Measurements from ENCODE around the gene NR3C2. TPM values are rescaled to one million over a fixed set of nuclear protein-coding genes. Genes with fewer than 3 reads are reported as not detected.

Gene NR3C2
- total RNA-seq, 1 experiment from 2014 or later, result 2.8 TPM

GRCh38 chr4:148283665-148284064 is 158.5 kb downstream of the NR3C2 start:
- intact Hi-C loops (cut with micrococcal nuclease), result no loop called here
- no peaks in the 10 kb centered on the region for H3K9me2 ChIP-seq (replicated peaks; ENCODE audit: low read length)
- H3K9ac ChIP-seq (ENCODE audit: low read length), result no peak overlapping the region
- H3K4me3 ChIP-seq (ENCODE audit: low read length), result no peak overlapping the region
- ChIA-PET POLR2A (ENCODE audit: unreplicated experiment) (no interaction called here), CTCF (no interaction called here)
- ATAC-seq (no peak), DNase-seq (no peak)
- H4K20me1 ChIP-seq (ENCODE audit: low read length), result no peaks in the 10 kb centered on the region
- no peaks in the 10 kb centered on the region for H3K36me3 ChIP-seq (ENCODE audit: low read depth, low read length)
- H3F3A ChIP-seq (ENCODE audit: low read length, unreplicated experiment), result no peaks in the 10 kb centered on the region
- BruUV-seq (replicated peaks), result no TSS peak
- H3K27ac ChIP-seq (ENCODE audit: low read length), result no peak overlapping the region
- H2AFZ ChIP-seq (ENCODE audit: low read length), result no peak overlapping the region
- H3K79me2 ChIP-seq (ENCODE audit: low read length), result no peaks in the 10 kb centered on the region
- H3K4me2 ChIP-seq (ENCODE audit: low read length), result no peak overlapping the region
- H3K9me3 ChIP-seq (ENCODE audit: low read length), result no peaks in the 10 kb centered on the region
- TF ChIP-seq EZH2 (IDR thresholded peaks at IDR 0.05; ENCODE audit: low read length, unreplicated experiment) (no peak), EZH2phosphoT487 (IDR thresholded peaks at IDR 0.05; ENCODE audit: borderline replicate concordance, low read length) (no peak), CTCF (conservative IDR thresholded peaks at IDR 0.05; ENCODE audit: low read depth, low read length) (no peak)
- H3K27me3 ChIP-seq (ENCODE audit: low read length), result no peaks in the 10 kb centered on the region
- no peaks in the 10 kb centered on the region for H3K4me1 ChIP-seq (ENCODE audit: insufficient read depth, low read length)

GRCh38 chr4:148278310-148278709 is 163.9 kb downstream of the NR3C2 start:
- H3K9me2 ChIP-seq (replicated peaks; ENCODE audit: low read length), result no peaks in the 10 kb centered on the region
- H3K4me2 ChIP-seq (ENCODE audit: low read length), result no peak overlapping the region
- no peaks in the 10 kb centered on the region for H3K36me3 ChIP-seq (ENCODE audit: low read depth, low read length)
- TF ChIP-seq EZH2phosphoT487 (IDR thresholded peaks at IDR 0.05; ENCODE audit: borderline replicate concordance, low read length) (no peak), CTCF (conservative IDR thresholded peaks at IDR 0.05; ENCODE audit: low read depth, low read length) (no peak), EZH2 (IDR thresholded peaks at IDR 0.05; ENCODE audit: low read length, unreplicated experiment) (no peak)
- H3K27me3 ChIP-seq (ENCODE audit: low read length), result no peaks in the 10 kb centered on the region
- no peaks in the 10 kb centered on the region for H4K20me1 ChIP-seq (ENCODE audit: low read length)
- no peak for ATAC-seq
- DNase-seq, result no peak
- intact Hi-C loops (cut with micrococcal nuclease), result no loop called here
- no peaks in the 10 kb centered on the region for H3F3A ChIP-seq (ENCODE audit: low read length, unreplicated experiment)
- no TSS peak for BruUV-seq (replicated peaks)
- ChIA-PET POLR2A (ENCODE audit: unreplicated experiment) (no interaction called here), CTCF (no interaction called here)
- H3K9me3 ChIP-seq (ENCODE audit: low read length), result no peaks in the 10 kb centered on the region
- no peak overlapping the region for H3K9ac ChIP-seq (ENCODE audit: low read length)
- H2AFZ ChIP-seq (ENCODE audit: low read length), result no peak overlapping the region
- no peak overlapping the region for H3K27ac ChIP-seq (ENCODE audit: low read length)
- H3K4me3 ChIP-seq (ENCODE audit: low read length), result no peak overlapping the region
- H3K79me2 ChIP-seq (ENCODE audit: low read length), result no peaks in the 10 kb centered on the region
- H3K4me1 ChIP-seq (ENCODE audit: insufficient read depth, low read length), result no peaks in the 10 kb centered on the region

GRCh38 chr4:148275266-148275665 is 166.9 kb downstream of the NR3C2 start:
- Histone ChIP-seq H3F3A (ENCODE audit: low read length, unreplicated experiment) (no peaks in the 10 kb centered on the region), H3K79me2 (ENCODE audit: low read length) (no peaks in the 10 kb centered on the region), H3K4me3 (ENCODE audit: low read length) (no peak overlapping the region), H3K9me2 (replicated peaks; ENCODE audit: low read length) (no peaks in the 10 kb centered on the region), H3K27ac (ENCODE audit: low read length) (no peak overlapping the region), H3K9ac (ENCODE audit: low read length) (no peak overlapping the region), H2AFZ (ENCODE audit: low read length) (no peak overlapping the region), H4K20me1 (ENCODE audit: low read length) (no peaks in the 10 kb centered on the region), H3K9me3 (ENCODE audit: low read length) (no peaks in the 10 kb centered on the region), H3K4me2 (ENCODE audit: low read length) (no peak overlapping the region), H3K27me3 (ENCODE audit: low read length) (no peaks in the 10 kb centered on the region), H3K4me1 (ENCODE audit: insufficient read depth, low read length) (peaks cover 7% of the 10 kb centered on the region; the same call in 1 of the 2 replicates), H3K36me3 (ENCODE audit: low read depth, low read length) (no peaks in the 10 kb centered on the region)
- no peak for ATAC-seq
- ChIA-PET CTCF (no interaction called here), POLR2A (ENCODE audit: unreplicated experiment) (no interaction called here)
- intact Hi-C loops (cut with micrococcal nuclease), result no loop called here
- TF ChIP-seq CTCF (conservative IDR thresholded peaks at IDR 0.05; ENCODE audit: low read depth, low read length) (no peak), EZH2phosphoT487 (IDR thresholded peaks at IDR 0.05; ENCODE audit: borderline replicate concordance, low read length) (no peak), EZH2 (IDR thresholded peaks at IDR 0.05; ENCODE audit: low read length, unreplicated experiment) (no peak)
- no TSS peak for BruUV-seq (replicated peaks)
- no peak for DNase-seq
